Tongue (tissue), 2 donors: ENCODE measurements around the gene CES2. TPM values are rescaled to one million over a fixed set of nuclear protein-coding genes. Genes with fewer than 3 reads are reported as not detected.
"Not testable (repeated sequence)": the region's sequence is repeated elsewhere in the genome, so short reads cannot be mapped to it uniquely, and the experiment has no call there.

ENCODE experiments used
- DNase-seq: peaks from one replicate; pipeline ENCODE4 v3.0.0-alpha.2; 2015
- total RNA-seq: library from RNA; depleted of rRNA; stranded (reverse); fragments of >200 nt; gene quantifications from one replicate; pipeline ENCODE4 v1.2.3, GENCODE V29; 2014

The CES2 gene
- total RNA-seq, 1 donor from 2014 or later = 23.9 TPM

GRCh38 chr16:66955363-66956153 lies 20.2 kb downstream of the CES2 start:
- DNase-seq = not testable (repeated sequence)

- not testable (repeated sequence) for DNase-seq
Measured at GRCh38 chr16:66956154-66956457, 20.8 kb downstream of the CES2 start.

- DNase-seq = no peak
Measured at GRCh38 chr16:66958857-66959703, 23.8 kb downstream of the CES2 start.

GRCh38 chr16:66959704-66960161 lies 24.4 kb downstream of the CES2 start:
- peak; percentile 71 for DNase-seq

GRCh38 chr16:66960270-66960669 lies 25.0 kb downstream of the CES2 start:
- DNase-seq = no peak

- peak; percentile 54 for DNase-seq
Measured at GRCh38 chr16:66961065-66961744, 25.9 kb downstream of the CES2 start, which contains the start of gene CES3. Gene CES3 (plus strand): TSS chr16:66961266. CDS start chr16:66961308, 42 bp downstream.

GRCh38 chr16:66961914-66962313 lies 26.6 kb downstream of the CES2 start:
- DNase-seq = no peak

- no peak for DNase-seq
Measured at GRCh38 chr16:66964049-66964448, 28.7 kb downstream of the CES2 start.

GRCh38 chr16:66968847-66969246 lies 33.5 kb downstream of the CES2 start:
- no peak for DNase-seq

- no peak for DNase-seq
Measured at GRCh38 chr16:66970775-66971720, 35.7 kb downstream of the CES2 start.

- DNase-seq = no peak
Measured at GRCh38 chr16:66972983-66973382, 37.7 kb downstream of the CES2 start.

GRCh38 chr16:66973716-66974115 lies 38.4 kb downstream of the CES2 start:
- DNase-seq = no peak

GRCh38 chr16:66974156-66974931 lies 39.0 kb downstream of the CES2 start:
- not testable (repeated sequence) for DNase-seq

GRCh38 chr16:66974932-66975246 lies 39.6 kb downstream of the CES2 start:
- DNase-seq = not testable (repeated sequence)

- no peak for DNase-seq
Measured at GRCh38 chr16:66975302-66975893, 40.1 kb downstream of the CES2 start.

- no peak for DNase-seq
Measured at GRCh38 chr16:66976746-66977145, 41.4 kb downstream of the CES2 start.

GRCh38 chr16:66977341-66978113 lies 42.2 kb downstream of the CES2 start:
- peak; percentile 91 for DNase-seq

- DNase-seq = peak; percentile 11
Measured at GRCh38 chr16:66979011-66979717, 43.8 kb downstream of the CES2 start.

GRCh38 chr16:66983033-66983432 lies 47.7 kb downstream of the CES2 start:
- no peak for DNase-seq
